ENCODE data around the gene RNASEH1. TPM values are rescaled to one million over a fixed set of nuclear protein-coding genes. Genes with fewer than 3 reads are reported as not detected.

Gene RNASEH1
- total and polyA plus RNA-seq, 8 donors = 5.5 to 10.6 (median 8.0) TPM

DNA sequence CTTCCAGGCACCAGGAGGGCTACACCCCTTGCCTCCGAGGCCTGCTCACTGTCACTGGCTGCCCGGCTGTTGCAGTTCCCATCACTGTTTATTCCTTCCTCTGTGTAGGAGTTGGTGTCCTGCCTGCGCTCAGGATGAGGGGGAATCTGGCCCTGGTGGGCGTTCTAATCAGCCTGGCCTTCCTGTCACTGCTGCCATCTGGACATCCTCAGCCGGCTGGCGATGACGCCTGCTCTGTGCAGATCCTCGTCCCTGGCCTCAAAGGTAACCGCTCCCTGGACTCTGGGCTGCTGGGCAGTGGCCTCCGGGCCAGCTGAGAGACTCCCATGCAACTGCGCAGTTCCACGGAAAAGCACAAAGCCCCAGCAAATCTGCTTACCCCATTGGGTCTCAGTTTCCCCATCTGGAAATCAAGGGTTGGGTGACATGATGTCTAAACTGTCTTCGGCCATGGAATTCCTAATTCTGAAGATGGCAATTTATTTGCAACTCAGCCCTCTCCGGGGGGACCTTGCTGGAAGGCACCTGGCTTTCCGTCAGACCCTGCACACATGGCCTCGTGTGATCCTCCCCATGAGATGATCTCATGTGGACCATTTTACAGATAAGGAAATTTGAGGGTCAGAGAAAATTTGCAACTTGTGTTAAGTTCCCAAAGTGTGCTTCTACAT lies 46.2 kb upstream of the RNASEH1 start:
- Histone ChIP-seq H3K36me3 (no peaks in the 10 kb centered on the region), H3K27ac (no peak overlapping the region), H3K27me3 (no peaks in the 10 kb centered on the region), H3K9me3 (no peaks in the 10 kb centered on the region), H3K4me3 (no peak overlapping the region), H3K4me1 (no peaks in the 10 kb centered on the region)
- TF ChIP-seq CTCF (IDR thresholded peaks at IDR 0.05) = no peak
- no peak for FAIRE-seq
- no peak for ATAC-seq
- DNase-seq = no peak
- 84 to 85% methylated on average over 16 of the region's 16 CpGs for whole genome bisulfite sequencing, 2 donors
- intact Hi-C loops (cut with DNase I) = no loop called here

DNA sequence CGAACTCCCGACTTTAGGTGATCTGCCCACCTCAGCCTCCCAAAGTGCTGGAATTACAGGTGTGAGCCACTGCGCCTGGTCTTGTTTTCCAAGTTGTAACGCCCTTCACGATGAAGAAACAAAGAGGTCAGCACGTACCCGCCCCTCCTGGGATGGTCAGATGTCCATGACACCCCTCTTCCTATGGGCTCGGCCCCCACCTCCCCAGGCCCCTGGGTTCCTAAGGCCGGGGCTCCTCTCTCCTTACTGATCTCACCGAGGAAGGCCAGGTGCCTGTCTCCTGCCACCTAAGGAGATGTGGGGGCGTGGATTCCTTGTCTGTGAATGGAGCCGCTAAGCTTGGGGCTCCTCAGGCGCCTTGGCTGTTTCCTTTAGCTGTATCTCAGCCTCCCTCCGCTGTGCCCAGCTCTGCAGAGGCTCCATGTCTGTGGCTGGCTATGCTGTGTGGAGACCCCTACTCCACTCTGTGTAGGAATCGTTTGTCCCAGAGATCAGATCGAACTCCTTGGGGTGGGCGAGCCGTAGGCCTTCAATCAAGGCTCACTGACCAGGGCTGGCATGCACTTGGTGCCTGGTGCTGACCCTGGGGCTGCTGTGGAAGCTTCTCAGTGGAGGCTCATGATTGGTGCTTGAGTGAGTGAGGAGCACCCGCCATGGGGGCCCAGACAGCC lies 45.5 kb upstream of the RNASEH1 start:
- no peak overlapping the region for H3K27ac ChIP-seq
- no peaks in the 10 kb centered on the region for H3K27me3 ChIP-seq
- intact Hi-C loops (cut with DNase I) = no loop called here
- no peaks in the 10 kb centered on the region for H3K36me3 ChIP-seq
- 82 to 90% methylated on average over 19 of the region's 19 CpGs for WGBS, 2 donors
- H3K4me1 ChIP-seq = no peaks in the 10 kb centered on the region
- FAIRE-seq (no peak), ATAC-seq (no peak), DNase-seq (no peak)
- no peaks in the 10 kb centered on the region for H3K9me3 ChIP-seq
- no peak overlapping the region for H3K4me3 ChIP-seq
- TF ChIP-seq CTCF (IDR thresholded peaks at IDR 0.05) = no peak

DNA sequence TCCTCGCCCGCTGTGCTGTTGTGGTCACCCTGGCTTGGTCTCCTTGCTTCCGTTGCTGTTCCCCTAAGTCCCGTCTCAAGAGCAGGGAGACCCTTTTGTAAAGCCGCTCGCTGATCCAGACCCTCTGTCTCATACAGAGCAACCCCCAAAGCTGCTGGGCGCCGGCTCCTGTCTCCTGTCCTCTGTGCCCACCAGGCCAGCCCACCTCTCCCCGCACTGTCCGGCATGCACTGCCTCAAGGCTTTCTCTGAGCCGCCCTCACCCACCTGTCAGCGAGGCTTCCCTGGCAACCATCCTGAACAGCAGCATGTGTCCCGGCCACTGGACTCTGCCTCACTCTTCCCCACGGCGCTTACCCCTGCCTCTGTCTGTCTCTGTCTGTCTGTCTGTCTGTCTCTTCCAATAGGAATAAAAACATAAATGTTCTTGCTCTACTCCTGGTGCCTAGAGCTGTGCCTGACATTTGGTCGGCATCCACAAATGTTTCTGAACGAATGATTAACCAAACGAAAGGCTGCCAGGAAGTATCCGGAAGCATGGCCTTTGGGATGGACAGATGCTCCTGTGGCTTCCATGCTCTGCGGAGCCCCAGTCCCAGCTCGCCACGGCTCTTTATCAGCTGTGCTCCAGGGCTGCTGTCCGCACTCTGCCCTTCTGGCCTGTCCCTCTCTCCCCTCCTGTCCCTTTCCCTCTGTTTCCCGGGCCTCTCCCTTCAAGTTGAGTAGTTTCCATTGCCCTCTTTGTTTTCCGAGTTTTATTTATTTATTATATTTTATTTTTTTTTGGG lies 44.6 kb upstream of the RNASEH1 start:
- H3K9me3 ChIP-seq = no peaks in the 10 kb centered on the region
- H3K27me3 ChIP-seq = no peaks in the 10 kb centered on the region
- no peak for TF ChIP-seq CTCF (IDR thresholded peaks at IDR 0.05)
- FAIRE-seq = no peak
- no peaks in the 10 kb centered on the region for H3K36me3 ChIP-seq
- 67 to 78% methylated on average over 25 of the region's 25 CpGs for WGBS, 2 donors
- no peak for ATAC-seq
- no peak overlapping the region for H3K4me3 ChIP-seq
- H3K4me1 ChIP-seq = no peaks in the 10 kb centered on the region
- H3K27ac ChIP-seq = no peak overlapping the region
- no peak for DNase-seq
- intact Hi-C loops (cut with DNase I) = no loop called here

GRCh38 chr2:3601561-3602271 lies 43.6 kb upstream of the RNASEH1 start:
- no peak for ATAC-seq
- no peak overlapping the region for H3K27ac ChIP-seq
- no peak for FAIRE-seq
- H3K4me1 ChIP-seq = no peaks in the 10 kb centered on the region
- no peaks in the 10 kb centered on the region for H3K9me3 ChIP-seq
- no peaks in the 10 kb centered on the region for H3K27me3 ChIP-seq
- no peak for DNase-seq
- intact Hi-C loops (cut with DNase I) = no loop called here
- no peak overlapping the region for H3K4me3 ChIP-seq
- 66 to 80% methylated on average over 22 of the region's 22 CpGs for WGBS, 2 donors
- no peak for TF ChIP-seq CTCF (IDR thresholded peaks at IDR 0.05)
- H3K36me3 ChIP-seq = no peaks in the 10 kb centered on the region
